ENCODE data around the gene DGKD.

DGKD gene

GRCh38 chr2:233503481-233503880 lies 149.2 kb downstream of the DGKD start:
- no peak for DNase-seq (ENCODE audit: low read depth)

- no peak for DNase-seq (ENCODE audit: low read depth)
Measured at GRCh38 chr2:233503947-233504637, 149.8 kb downstream of the DGKD start.

GRCh38 chr2:233513953-233514655 lies 159.8 kb downstream of the DGKD start:
- DNase-seq (ENCODE audit: low read depth), result no peak

GRCh38 chr2:233519787-233520611 lies 165.7 kb downstream of the DGKD start:
- no peak for DNase-seq (ENCODE audit: low read depth)
